MCF 10A (cell line): ENCODE data around the gene CALHM5. TPM values are rescaled to one million over a fixed set of nuclear protein-coding genes. Genes with fewer than 3 reads are reported as not detected.

Source experiments
- BruUV-seq: library from RNA; stranded (reverse); fragments of 400-500 nt; replicated peaks from 2 replicates; lab custom pipeline; 2021; lab: Mats Ljungman, UMichigan
- CTCF ChIA-PET: fragments of 300-600 bp; sonication (Branson Sonifier 250); formaldehyde crosslinking; extraction: SDS; loops from one replicate; lab custom pipeline; 2021; ENCODE audit warnings: antibody characterized with exemption, inconsistent platforms; lab: Yijun Ruan, JAX
- POLR2A ChIA-PET: fragments of 300-600, 350-650 bp; sonication (Branson Sonifier 250); formaldehyde crosslinking; extraction: SDS; loops from one replicate; lab custom pipeline; 2020; ENCODE audit warnings: antibody characterized with exemption, inconsistent platforms; lab: Yijun Ruan, JAX
- DNase-seq: peaks from one replicate; pipeline ENCODE4 v3.0.0-alpha.2; 2018; ENCODE audit not compliant: unreplicated experiment
- H3K27ac Mint-ChIP-seq: one replicate; pipeline ENCODE4 v1.8.0; 2022; ENCODE audit warnings: mild to moderate bottlenecking, low read depth, mixed read lengths; ENCODE audit not compliant: unreplicated experiment
- H3K27me3 Mint-ChIP-seq: one replicate; pipeline ENCODE4 v1.8.0; 2022; ENCODE audit warnings: mixed read lengths; ENCODE audit not compliant: insufficient read depth, unreplicated experiment
- H3K36me3 Mint-ChIP-seq: one replicate; pipeline ENCODE4 v1.8.0; 2022; ENCODE audit warnings: mild to moderate bottlenecking, moderate library complexity, mixed read lengths; ENCODE audit not compliant: insufficient read depth, unreplicated experiment
- H3K4me1 Mint-ChIP-seq: one replicate; pipeline ENCODE4 v1.8.0; 2022; ENCODE audit warnings: mixed read lengths; ENCODE audit not compliant: insufficient read depth, unreplicated experiment
- H3K4me3 Mint-ChIP-seq: one replicate; pipeline ENCODE4 v1.8.0; 2022; ENCODE audit warnings: mild to moderate bottlenecking, moderate library complexity, mixed read lengths; ENCODE audit not compliant: unreplicated experiment
- H3K9me3 Mint-ChIP-seq: one replicate; pipeline ENCODE4 v1.8.0; 2022; ENCODE audit warnings: mixed read lengths; ENCODE audit not compliant: unreplicated experiment
- intact Hi-C: fragments of 100-400 bp; cut with micrococcal nuclease; formaldehyde crosslinking; loops from 2 replicates; pipeline ENCODE4 v1.14.1; 2022
- total RNA-seq: library from RNA; stranded (reverse); gene quantifications from 2 replicates; pipeline ENCODE4 v1.2.3, GENCODE V29; 2022
- TF ChIP-seq, protein P1 (sequence below): fragments of 200-600 bp; IDR thresholded peaks from one replicate; pipeline ENCODE4 v1.8.0; 2022; ENCODE audit warnings: antibody characterized with exemption, mild to moderate bottlenecking; ENCODE audit not compliant: unreplicated experiment

Gene CALHM5
- total RNA-seq, 1 experiment from 2014 or later, result not detected

DNA sequence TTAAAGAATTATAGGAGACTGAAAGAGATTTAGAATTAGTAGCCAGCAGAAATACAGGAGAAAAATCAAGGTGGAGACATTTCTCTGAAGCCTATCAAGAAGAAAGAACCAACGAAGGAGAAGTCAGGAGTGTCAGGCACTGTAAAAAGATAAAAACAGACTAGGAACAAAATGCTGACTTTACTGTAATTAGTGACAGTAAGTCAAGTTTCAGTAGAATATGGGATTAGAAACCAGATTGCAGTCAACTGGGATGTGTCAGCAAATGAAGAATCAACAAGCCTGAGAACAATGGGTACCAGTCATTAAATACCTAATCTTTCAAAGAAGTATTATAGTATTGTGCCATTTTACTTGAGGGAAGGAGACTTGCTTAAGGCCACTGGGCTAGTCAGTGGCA is 28.7 kb upstream of the CALHM5 start:
- Mint-ChIP-seq H3K36me3 (no peaks in the 10 kb centered on the region), H3K27me3 (no peaks in the 10 kb centered on the region), H3K4me1 (no peaks in the 10 kb centered on the region), H3K9me3 (no peaks in the 10 kb centered on the region), H3K4me3 (no peak overlapping the region), H3K27ac (no peak overlapping the region)
- CTCF ChIA-PET, result interaction anchor here (1.1 kb wide), 1 partner anchor 14 kb away, joined by 4 read pairs; no protein-coding TSS in a partner anchor
- intact Hi-C loops, result no loop called here
- TF ChIP-seq, protein P1, sequence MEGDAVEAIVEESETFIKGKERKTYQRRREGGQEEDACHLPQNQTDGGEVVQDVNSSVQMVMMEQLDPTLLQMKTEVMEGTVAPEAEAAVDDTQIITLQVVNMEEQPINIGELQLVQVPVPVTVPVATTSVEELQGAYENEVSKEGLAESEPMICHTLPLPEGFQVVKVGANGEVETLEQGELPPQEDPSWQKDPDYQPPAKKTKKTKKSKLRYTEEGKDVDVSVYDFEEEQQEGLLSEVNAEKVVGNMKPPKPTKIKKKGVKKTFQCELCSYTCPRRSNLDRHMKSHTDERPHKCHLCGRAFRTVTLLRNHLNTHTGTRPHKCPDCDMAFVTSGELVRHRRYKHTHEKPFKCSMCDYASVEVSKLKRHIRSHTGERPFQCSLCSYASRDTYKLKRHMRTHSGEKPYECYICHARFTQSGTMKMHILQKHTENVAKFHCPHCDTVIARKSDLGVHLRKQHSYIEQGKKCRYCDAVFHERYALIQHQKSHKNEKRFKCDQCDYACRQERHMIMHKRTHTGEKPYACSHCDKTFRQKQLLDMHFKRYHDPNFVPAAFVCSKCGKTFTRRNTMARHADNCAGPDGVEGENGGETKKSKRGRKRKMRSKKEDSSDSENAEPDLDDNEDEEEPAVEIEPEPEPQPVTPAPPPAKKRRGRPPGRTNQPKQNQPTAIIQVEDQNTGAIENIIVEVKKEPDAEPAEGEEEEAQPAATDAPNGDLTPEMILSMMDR, result no peak
- POLR2A ChIA-PET, result no interaction called here
- no TSS peak for BruUV-seq
- no peak for DNase-seq

DNA sequence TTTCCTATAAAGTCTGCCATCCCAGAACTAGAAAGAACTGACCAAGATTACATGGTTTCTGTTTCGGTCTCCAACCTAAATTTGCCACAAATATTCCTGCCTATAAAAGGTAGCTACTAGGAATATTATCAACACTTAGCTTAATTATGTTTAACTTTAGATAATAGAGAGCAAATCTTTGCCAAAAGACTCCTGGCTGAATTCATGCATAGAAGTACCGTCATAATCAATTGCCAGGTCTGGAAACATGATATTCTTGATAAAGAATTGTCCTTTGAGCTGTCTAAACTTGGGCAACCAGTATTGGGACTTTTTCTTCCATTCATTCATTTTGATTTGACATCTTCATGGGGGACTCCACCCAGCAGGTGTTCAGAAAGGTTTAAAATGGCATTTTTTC is 27.8 kb upstream of the CALHM5 start:
- H3K36me3 Mint-ChIP-seq, result no peaks in the 10 kb centered on the region
- H3K27ac Mint-ChIP-seq, result no peak overlapping the region
- no peak for DNase-seq
- TF ChIP-seq, protein P1, result no peak
- H3K27me3 Mint-ChIP-seq, result no peaks in the 10 kb centered on the region
- BruUV-seq, result no TSS peak
- intact Hi-C loops, result no loop called here
- ChIA-PET CTCF (interaction anchor here (1.1 kb wide), 1 partner anchor 13 kb away, joined by 4 read pairs; no protein-coding TSS in a partner anchor), POLR2A (interaction anchor here (0.9 kb wide), 1 partner anchor 204 kb away, joined by 3 read pairs; the partner anchor contains the start of gene TSPYL1)
- H3K4me1 Mint-ChIP-seq, result no peaks in the 10 kb centered on the region
- H3K4me3 Mint-ChIP-seq, result no peak overlapping the region
- H3K9me3 Mint-ChIP-seq, result no peaks in the 10 kb centered on the region

DNA sequence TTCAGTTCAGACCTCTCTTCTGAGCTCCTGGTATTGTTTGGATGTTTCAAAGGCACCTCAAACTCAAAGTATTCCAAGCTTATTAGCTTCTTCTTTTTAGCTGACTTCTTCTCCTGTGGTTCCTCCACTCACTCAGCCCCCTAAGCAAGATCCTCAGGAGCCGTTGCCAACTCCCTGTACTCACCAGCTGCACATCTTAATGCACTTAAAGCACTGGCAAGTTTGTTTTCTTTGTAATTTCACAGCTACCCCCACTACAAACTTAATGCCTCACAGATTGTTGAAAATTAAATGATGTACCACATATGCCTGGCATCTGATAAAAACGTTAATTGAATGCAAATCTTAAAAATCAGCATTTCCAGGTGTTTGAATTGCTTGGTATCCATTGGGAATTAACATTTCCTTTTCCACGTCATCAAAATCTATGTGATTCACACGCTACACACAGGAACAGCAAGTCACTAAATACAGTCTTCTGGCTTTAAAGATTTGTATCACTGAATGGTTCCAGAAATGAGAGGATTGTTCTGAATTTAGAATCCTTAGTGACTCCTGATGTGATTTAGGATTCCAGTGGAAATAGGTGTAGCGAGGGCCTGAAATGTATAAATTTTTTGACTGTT is 25.8 kb upstream of the CALHM5 start:
- Mint-ChIP-seq H3K36me3 (no peaks in the 10 kb centered on the region), H3K4me1 (no peaks in the 10 kb centered on the region), H3K9me3 (no peaks in the 10 kb centered on the region), H3K27me3 (no peaks in the 10 kb centered on the region), H3K4me3 (no peak overlapping the region), H3K27ac (no peak overlapping the region)
- BruUV-seq, result no TSS peak
- ChIA-PET POLR2A (no interaction called here), CTCF (interaction anchor here (0.6 kb wide), 1 partner anchor 56 kb away, joined by 3 read pairs; no protein-coding TSS in a partner anchor)
- intact Hi-C loops, result no loop called here
- TF ChIP-seq, protein P1, result no peak
- DNase-seq, result no peak

DNA sequence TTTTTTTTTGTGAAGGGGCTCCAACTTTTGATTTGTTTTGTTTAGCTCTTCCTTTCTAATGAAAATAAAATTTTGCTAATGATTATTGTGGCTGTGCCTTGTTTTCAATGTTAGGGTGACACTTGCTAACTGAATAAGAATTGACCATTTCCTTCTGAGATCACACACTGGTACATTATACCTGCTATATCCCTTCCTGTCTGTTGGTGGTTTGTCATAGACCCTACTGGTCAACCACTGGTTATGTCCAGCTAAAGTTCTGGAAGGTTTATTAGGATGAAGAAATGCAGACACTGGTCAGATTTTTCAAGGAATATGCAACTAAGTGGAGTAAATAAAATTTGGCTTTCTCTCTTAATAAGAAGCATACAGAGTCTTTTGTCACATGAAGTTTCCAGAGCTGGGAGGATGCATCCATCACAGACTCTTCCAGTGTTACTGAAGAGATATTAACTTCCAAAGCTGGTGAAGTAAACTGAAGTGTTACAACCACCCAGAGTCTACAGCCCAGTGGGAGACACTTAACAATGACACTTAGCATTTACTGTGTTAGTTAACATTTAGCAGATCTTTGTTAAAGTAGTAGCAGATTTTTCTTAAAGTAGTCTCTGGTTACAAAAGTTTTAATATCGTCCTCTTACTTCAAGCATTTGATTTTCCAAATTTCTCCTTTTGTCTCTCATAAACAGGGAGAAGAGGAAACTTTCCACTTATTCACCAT is 19.7 kb upstream of the CALHM5 start:
- DNase-seq, result no peak
- POLR2A ChIA-PET, result interaction anchor here (0.8 kb wide), 1 partner anchor 41 kb away, joined by 3 read pairs; no protein-coding TSS in a partner anchor
- no peaks in the 10 kb centered on the region for H3K27me3 Mint-ChIP-seq
- TF ChIP-seq, protein P1, result no peak
- intact Hi-C loops, result no loop called here
- H3K4me3 Mint-ChIP-seq, result no peak overlapping the region
- no peak overlapping the region for H3K27ac Mint-ChIP-seq
- H3K4me1 Mint-ChIP-seq, result no peaks in the 10 kb centered on the region
- CTCF ChIA-PET, result interaction anchor here (0.6 to 0.8 kb wide), 5 partner anchors 23 to 877 kb away, joined by 3 to 6 read pairs (median 3); partner anchors contain the start of gene DSE
- no peaks in the 10 kb centered on the region for H3K9me3 Mint-ChIP-seq
- no TSS peak for BruUV-seq
- no peaks in the 10 kb centered on the region for H3K36me3 Mint-ChIP-seq
